ENCODE data around the gene THOC2.
"Not testable (repeated sequence)": the region's sequence is repeated elsewhere in the genome, so short reads cannot be mapped to it uniquely, and the experiment has no call there.

- not testable (repeated sequence) for TF ChIP-seq CTCF (IDR thresholded peaks at IDR 0.05); ZFX (IDR thresholded peaks at IDR 0.05; ENCODE audit: borderline replicate concordance)
These were observed 48.9 kb upstream of the THOC2 start for GRCh38 chrX:123781786-123782185.

Data from 22Rv1 (cell line).